ENCODE measurements around the gene ALDOC.

Gene ALDOC

GRCh38 chr17:28530250-28530649, 46.4 kb downstream of the ALDOC start:
- Histone ChIP-seq H3K4me2 (ENCODE audit: low read depth, low read length, poor library complexity, severe bottlenecking) (no peak overlapping the region), H3F3A (ENCODE audit: low read depth) (no peaks in the 10 kb centered on the region), H3K36me3 (ENCODE audit: insufficient read depth, low read length) (no peaks in the 10 kb centered on the region), H3K9ac (ENCODE audit: low read depth, low read length, poor library complexity, severe bottlenecking) (no peak overlapping the region), H3K4me1 (ENCODE audit: insufficient read depth, low read length, poor library complexity, severe bottlenecking) (no peaks in the 10 kb centered on the region), H4K20me1 (ENCODE audit: insufficient read depth, low read length, poor library complexity, severe bottlenecking) (no peaks in the 10 kb centered on the region), H2AFZ (ENCODE audit: low read length) (no peak overlapping the region), H3K27me3 (ENCODE audit: insufficient read depth, low read length, poor library complexity, severe bottlenecking) (no peaks in the 10 kb centered on the region), H3K79me2 (ENCODE audit: insufficient read depth, low read length) (no peaks in the 10 kb centered on the region), H3K9me2 (replicated peaks; ENCODE audit: low read depth, low read length) (no peaks in the 10 kb centered on the region), H3K4me3 (ENCODE audit: low read length, poor library complexity, severe bottlenecking) (no peak overlapping the region), H3K9me3 (ENCODE audit: insufficient read depth, low read depth, low read length) (no peaks in the 10 kb centered on the region)
- no peak for TF ChIP-seq EZH2phosphoT487 (IDR thresholded peaks at IDR 0.05; ENCODE audit: borderline replicate concordance)
- no peak for TF ChIP-seq CTCF (conservative IDR thresholded peaks at IDR 0.05; ENCODE audit: low read length)

- Histone ChIP-seq H3K36me3 (ENCODE audit: insufficient read depth, low read length) (no peaks in the 10 kb centered on the region), H3K27me3 (ENCODE audit: insufficient read depth, low read length, poor library complexity, severe bottlenecking) (no peaks in the 10 kb centered on the region), H2AFZ (ENCODE audit: low read length) (no peak overlapping the region), H3K9me3 (ENCODE audit: insufficient read depth, low read depth, low read length) (no peaks in the 10 kb centered on the region), H3K4me1 (ENCODE audit: insufficient read depth, low read length, poor library complexity, severe bottlenecking) (no peaks in the 10 kb centered on the region), H3K9me2 (replicated peaks; ENCODE audit: low read depth, low read length) (no peaks in the 10 kb centered on the region), H3K79me2 (ENCODE audit: insufficient read depth, low read length) (no peaks in the 10 kb centered on the region), H3F3A (ENCODE audit: low read depth) (no peaks in the 10 kb centered on the region), H3K4me3 (ENCODE audit: low read length, poor library complexity, severe bottlenecking) (no peak overlapping the region), H4K20me1 (ENCODE audit: insufficient read depth, low read length, poor library complexity, severe bottlenecking) (no peaks in the 10 kb centered on the region), H3K9ac (ENCODE audit: low read depth, low read length, poor library complexity, severe bottlenecking) (no peak overlapping the region), H3K4me2 (ENCODE audit: low read depth, low read length, poor library complexity, severe bottlenecking) (no peak overlapping the region)
- TF ChIP-seq CTCF (conservative IDR thresholded peaks at IDR 0.05; ENCODE audit: low read length) (no peak), EZH2phosphoT487 (IDR thresholded peaks at IDR 0.05; ENCODE audit: borderline replicate concordance) (no peak)
Observed at GRCh38 chr17:28529013-28529400, 47.7 kb downstream of the ALDOC start.

- Histone ChIP-seq H3K4me2 (ENCODE audit: low read depth, low read length, poor library complexity, severe bottlenecking) (no peak overlapping the region), H3K79me2 (ENCODE audit: insufficient read depth, low read length) (no peaks in the 10 kb centered on the region), H4K20me1 (ENCODE audit: insufficient read depth, low read length, poor library complexity, severe bottlenecking) (no peaks in the 10 kb centered on the region), H3K36me3 (ENCODE audit: insufficient read depth, low read length) (no peaks in the 10 kb centered on the region), H3K27me3 (ENCODE audit: insufficient read depth, low read length, poor library complexity, severe bottlenecking) (no peaks in the 10 kb centered on the region), H3K9me3 (ENCODE audit: insufficient read depth, low read depth, low read length) (no peaks in the 10 kb centered on the region), H3K4me1 (ENCODE audit: insufficient read depth, low read length, poor library complexity, severe bottlenecking) (no peaks in the 10 kb centered on the region), H3K9ac (ENCODE audit: low read depth, low read length, poor library complexity, severe bottlenecking) (no peak overlapping the region), H3F3A (ENCODE audit: low read depth) (no peaks in the 10 kb centered on the region), H2AFZ (ENCODE audit: low read length) (no peak overlapping the region), H3K9me2 (replicated peaks; ENCODE audit: low read depth, low read length) (no peaks in the 10 kb centered on the region), H3K4me3 (ENCODE audit: low read length, poor library complexity, severe bottlenecking) (no peak overlapping the region)
- TF ChIP-seq CTCF (conservative IDR thresholded peaks at IDR 0.05; ENCODE audit: low read length) (no peak), EZH2phosphoT487 (IDR thresholded peaks at IDR 0.05; ENCODE audit: borderline replicate concordance) (no peak)
Observed at GRCh38 chr17:28528327-28529012, 48.2 kb downstream of the ALDOC start.

Measured in Loucy (cell line).